ENCODE data around the gene PRPH2.

PRPH2 gene

GRCh38 chr6:42689371-42689770 is 33.0 kb downstream of the PRPH2 start:
- no peaks in the 10 kb centered on the region for H3F3A ChIP-seq (ENCODE audit: low read depth)
- H3K4me3 ChIP-seq (ENCODE audit: low read length, poor library complexity, severe bottlenecking), result no peak overlapping the region
- H4K20me1 ChIP-seq (ENCODE audit: insufficient read depth, low read length, poor library complexity, severe bottlenecking), result no peaks in the 10 kb centered on the region
- H2AFZ ChIP-seq (ENCODE audit: low read length), result no peak overlapping the region
- no peak overlapping the region for H3K4me2 ChIP-seq (ENCODE audit: low read depth, low read length, poor library complexity, severe bottlenecking)
- peaks cover 58% of the 10 kb centered on the region; the same call in 1 of the 2 replicates for H3K36me3 ChIP-seq (ENCODE audit: insufficient read depth, low read length)
- no peaks in the 10 kb centered on the region for H3K9me3 ChIP-seq (ENCODE audit: insufficient read depth, low read depth, low read length)
- H3K79me2 ChIP-seq (ENCODE audit: insufficient read depth, low read length), result no peaks in the 10 kb centered on the region
- peaks cover 14% of the 10 kb centered on the region for H3K4me1 ChIP-seq (ENCODE audit: insufficient read depth, low read length, poor library complexity, severe bottlenecking)
- no peaks in the 10 kb centered on the region for H3K9me2 ChIP-seq (replicated peaks; ENCODE audit: low read depth, low read length)
- no peak overlapping the region for H3K9ac ChIP-seq (ENCODE audit: low read depth, low read length, poor library complexity, severe bottlenecking)
- TF ChIP-seq EZH2phosphoT487 (IDR thresholded peaks at IDR 0.05; ENCODE audit: borderline replicate concordance) (no peak), CTCF (conservative IDR thresholded peaks at IDR 0.05; ENCODE audit: low read length) (no peak)
- H3K27me3 ChIP-seq (ENCODE audit: insufficient read depth, low read length, poor library complexity, severe bottlenecking), result no peaks in the 10 kb centered on the region

- Histone ChIP-seq H3K4me2 (ENCODE audit: low read depth, low read length, poor library complexity, severe bottlenecking) (no peak overlapping the region), H3K27me3 (ENCODE audit: insufficient read depth, low read length, poor library complexity, severe bottlenecking) (no peaks in the 10 kb centered on the region), H3K9me3 (ENCODE audit: insufficient read depth, low read depth, low read length) (no peaks in the 10 kb centered on the region), H4K20me1 (ENCODE audit: insufficient read depth, low read length, poor library complexity, severe bottlenecking) (no peaks in the 10 kb centered on the region), H3K36me3 (ENCODE audit: insufficient read depth, low read length) (peaks cover 66% of the 10 kb centered on the region; the same call in 1 of the 2 replicates), H3K79me2 (ENCODE audit: insufficient read depth, low read length) (no peaks in the 10 kb centered on the region), H3K9ac (ENCODE audit: low read depth, low read length, poor library complexity, severe bottlenecking) (no peak overlapping the region), H3K9me2 (replicated peaks; ENCODE audit: low read depth, low read length) (no peaks in the 10 kb centered on the region), H3K4me3 (ENCODE audit: low read length, poor library complexity, severe bottlenecking) (no peak overlapping the region), H3F3A (ENCODE audit: low read depth) (no peaks in the 10 kb centered on the region), H2AFZ (ENCODE audit: low read length) (no peak overlapping the region), H3K4me1 (ENCODE audit: insufficient read depth, low read length, poor library complexity, severe bottlenecking) (peaks cover 3% of the 10 kb centered on the region)
- no peak for TF ChIP-seq EZH2phosphoT487 (IDR thresholded peaks at IDR 0.05; ENCODE audit: borderline replicate concordance)
- TF ChIP-seq CTCF (conservative IDR thresholded peaks at IDR 0.05; ENCODE audit: low read length), result no peak
These were observed 34.1 kb downstream of the PRPH2 start for GRCh38 chr6:42688281-42688680.

GRCh38 chr6:42679358-42679757 is 43.0 kb downstream of the PRPH2 start:
- no peaks in the 10 kb centered on the region for H3K4me1 ChIP-seq (ENCODE audit: insufficient read depth, low read length, poor library complexity, severe bottlenecking)
- no peaks in the 10 kb centered on the region for H4K20me1 ChIP-seq (ENCODE audit: insufficient read depth, low read length, poor library complexity, severe bottlenecking)
- no peak for TF ChIP-seq CTCF (conservative IDR thresholded peaks at IDR 0.05; ENCODE audit: low read length)
- no peak for TF ChIP-seq EZH2phosphoT487 (IDR thresholded peaks at IDR 0.05; ENCODE audit: borderline replicate concordance)
- H3F3A ChIP-seq (ENCODE audit: low read depth), result no peaks in the 10 kb centered on the region
- no peak overlapping the region for H3K4me3 ChIP-seq (ENCODE audit: low read length, poor library complexity, severe bottlenecking)
- no peaks in the 10 kb centered on the region for H3K79me2 ChIP-seq (ENCODE audit: insufficient read depth, low read length)
- H3K27me3 ChIP-seq (ENCODE audit: insufficient read depth, low read length, poor library complexity, severe bottlenecking), result no peaks in the 10 kb centered on the region
- peaks cover 86% of the 10 kb centered on the region for H3K36me3 ChIP-seq (ENCODE audit: insufficient read depth, low read length)
- H3K4me2 ChIP-seq (ENCODE audit: low read depth, low read length, poor library complexity, severe bottlenecking), result no peak overlapping the region
- H2AFZ ChIP-seq (ENCODE audit: low read length), result no peak overlapping the region
- H3K9me2 ChIP-seq (replicated peaks; ENCODE audit: low read depth, low read length), result no peaks in the 10 kb centered on the region
- H3K9ac ChIP-seq (ENCODE audit: low read depth, low read length, poor library complexity, severe bottlenecking), result no peak overlapping the region
- no peaks in the 10 kb centered on the region for H3K9me3 ChIP-seq (ENCODE audit: insufficient read depth, low read depth, low read length)
